ENCODE results near the gene PARP12. TPM values are rescaled to one million over a fixed set of nuclear protein-coding genes. Genes with fewer than 3 reads are reported as not detected.

The PARP12 gene
- total RNA-seq, 4 donors from 2014 or later: 22.5 to 89.5 (median 50.7) TPM

- intact Hi-C loops (cut with DNase I; ENCODE audit: low total_unique reads): no loop called here
- no peak for TF ChIP-seq CTCF (IDR thresholded peaks at IDR 0.05)
- no peak for TF ChIP-seq POLR2A (IDR thresholded peaks at IDR 0.05)
- no peak overlapping the region for H3K27ac ChIP-seq
- no peaks in the 10 kb centered on the region for H3K36me3 ChIP-seq
- H3K4me1 ChIP-seq: no peaks in the 10 kb centered on the region
- DNase-seq: no peak
- H3K27me3 ChIP-seq: no peaks in the 10 kb centered on the region
- H3K9me3 ChIP-seq: no peaks in the 10 kb centered on the region
- no peak overlapping the region for H3K4me3 ChIP-seq
These were observed 52.4 kb downstream of the PARP12 start for GRCh38 chr7:140010194-140010895.

DNA sequence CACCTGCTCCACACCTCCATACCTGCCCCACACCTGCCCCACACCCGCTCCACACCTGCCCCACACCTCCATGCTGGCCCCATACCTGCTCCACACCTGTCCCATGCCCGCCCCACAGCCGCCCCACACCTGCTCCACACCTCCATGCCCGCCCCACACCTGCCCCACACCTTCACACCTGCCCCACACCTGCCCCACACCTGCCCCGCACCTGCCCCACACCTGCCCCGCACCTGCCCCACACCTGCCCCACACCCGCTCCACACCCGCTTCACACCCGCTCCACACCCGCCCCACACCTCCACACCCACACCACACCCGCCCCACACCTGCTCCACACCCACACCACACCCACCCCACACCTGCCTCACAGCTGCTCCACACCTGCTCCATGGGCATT lies 53.0 kb downstream of the PARP12 start:
- no peaks in the 10 kb centered on the region for H3K27me3 ChIP-seq
- intact Hi-C loops (cut with DNase I; ENCODE audit: low total_unique reads): loop anchor here (10.0 kb wide), 1 partner anchor 365 kb away; no protein-coding TSS in a partner anchor
- H3K27ac ChIP-seq: no peak overlapping the region
- no peak for DNase-seq
- no peaks in the 10 kb centered on the region for H3K36me3 ChIP-seq
- no peaks in the 10 kb centered on the region for H3K9me3 ChIP-seq
- no peak overlapping the region for H3K4me3 ChIP-seq
- no peak for TF ChIP-seq POLR2A (IDR thresholded peaks at IDR 0.05)
- TF ChIP-seq CTCF (IDR thresholded peaks at IDR 0.05): no peak
- no peaks in the 10 kb centered on the region for H3K4me1 ChIP-seq

- no peak overlapping the region for H3K27ac ChIP-seq
- H3K4me3 ChIP-seq: no peak overlapping the region
- intact Hi-C loops (cut with DNase I; ENCODE audit: low total_unique reads): loop anchor here (10.0 kb wide), 1 partner anchor 364 kb away; no protein-coding TSS in a partner anchor
- H3K4me1 ChIP-seq: no peaks in the 10 kb centered on the region
- TF ChIP-seq POLR2A (IDR thresholded peaks at IDR 0.05) (no peak), CTCF (IDR thresholded peaks at IDR 0.05) (no peak)
- H3K9me3 ChIP-seq: no peaks in the 10 kb centered on the region
- no peak for DNase-seq
- no peaks in the 10 kb centered on the region for H3K27me3 ChIP-seq
- H3K36me3 ChIP-seq: no peaks in the 10 kb centered on the region
These were observed 53.8 kb downstream of the PARP12 start for GRCh38 chr7:140008755-140009610.

DNA sequence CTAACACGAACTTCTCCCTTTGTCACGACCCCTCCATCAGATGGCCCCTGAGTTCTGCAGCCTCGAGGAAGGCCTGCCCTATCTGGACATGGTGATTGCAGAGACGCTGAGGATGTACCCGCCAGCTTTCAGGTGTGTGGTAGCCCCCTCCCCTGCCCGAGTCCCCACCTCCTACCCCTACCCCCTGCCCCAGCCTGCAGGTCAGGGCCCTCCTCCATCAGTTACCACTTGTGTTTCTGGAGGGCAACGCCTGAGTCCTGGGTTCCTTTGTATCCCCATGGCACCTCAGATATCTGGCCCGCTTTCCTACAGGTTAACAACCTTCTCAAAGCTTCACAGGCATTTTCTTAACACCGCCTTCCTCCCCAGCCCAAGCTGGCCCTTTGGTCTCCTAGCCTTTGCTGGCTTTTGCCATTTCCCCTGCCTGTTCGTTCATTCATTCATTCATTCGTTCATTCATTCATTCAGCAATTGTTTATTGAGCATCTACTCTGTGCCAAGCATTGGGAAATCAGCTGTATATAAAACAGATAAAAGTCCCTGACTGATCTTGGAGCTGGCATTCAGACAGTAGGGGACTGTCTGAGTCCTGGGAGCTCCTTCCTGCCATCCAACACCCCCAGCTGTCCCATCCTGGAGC lies 55.6 kb downstream of the PARP12 start:
- H3K4me3 ChIP-seq: no peak overlapping the region
- H3K27ac ChIP-seq: no peak overlapping the region
- DNase-seq: no peak
- no peaks in the 10 kb centered on the region for H3K9me3 ChIP-seq
- no peaks in the 10 kb centered on the region for H3K27me3 ChIP-seq
- no peak for TF ChIP-seq POLR2A (IDR thresholded peaks at IDR 0.05)
- TF ChIP-seq CTCF (IDR thresholded peaks at IDR 0.05): no peak
- H3K4me1 ChIP-seq: no peaks in the 10 kb centered on the region
- no peaks in the 10 kb centered on the region for H3K36me3 ChIP-seq
- intact Hi-C loops (cut with DNase I; ENCODE audit: low total_unique reads): loop anchor here (10.0 kb wide), 1 partner anchor 362 kb away; no protein-coding TSS in a partner anchor

All from uterus (tissue), 4 donors.